ENCODE results near the gene MRPS18A.

The MRPS18A gene

DNA sequence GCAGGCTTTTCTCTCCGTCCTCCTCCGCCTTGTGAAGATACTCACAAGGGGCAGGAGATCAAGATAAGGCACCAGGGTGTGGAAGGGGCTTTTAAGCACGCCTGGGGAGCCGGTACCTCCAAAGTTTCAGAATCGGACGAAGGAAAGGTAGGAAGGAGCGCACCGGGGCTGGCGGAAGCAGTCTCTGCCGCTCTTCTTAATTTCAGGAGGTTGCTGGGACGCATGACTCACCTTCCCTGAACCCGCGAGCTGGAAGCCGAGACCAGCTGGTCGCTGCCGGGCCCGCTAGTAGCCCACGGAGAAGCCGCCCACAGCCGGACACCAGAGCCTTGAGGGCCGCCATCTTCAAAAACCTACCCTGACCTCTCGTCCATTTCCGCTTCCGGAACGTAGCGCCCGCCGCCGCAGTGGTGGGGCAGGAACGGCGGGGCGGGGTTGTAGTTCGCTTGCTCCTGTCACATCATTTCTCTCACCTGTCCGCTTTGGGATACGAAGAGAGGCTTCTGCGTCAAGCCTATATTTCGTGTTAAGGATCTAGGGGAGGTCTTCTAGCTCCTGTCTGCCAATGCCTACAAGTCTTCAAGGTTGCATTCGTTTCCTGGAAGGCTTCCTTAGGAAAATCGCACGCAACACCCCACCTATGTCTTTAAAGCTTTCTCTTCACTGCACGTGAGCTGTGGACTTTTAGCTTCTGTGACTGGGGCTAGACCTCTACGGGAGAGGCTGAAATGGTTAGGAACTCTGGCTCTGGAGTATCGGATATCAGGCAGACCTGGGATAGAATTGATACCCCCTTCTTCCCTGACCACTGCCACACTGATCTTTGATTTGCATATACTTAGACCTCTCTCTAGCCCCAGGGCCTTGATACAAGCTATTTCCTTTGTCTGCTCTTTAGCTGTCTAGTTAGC lies at the start of gene MRPS18A:
MRPS18A (minus strand) TSS at position 355 of the 911 bp plus-strand sequence; CDS start at position 343, 12 bp downstream.
- TF ChIP-seq, protein P1, sequence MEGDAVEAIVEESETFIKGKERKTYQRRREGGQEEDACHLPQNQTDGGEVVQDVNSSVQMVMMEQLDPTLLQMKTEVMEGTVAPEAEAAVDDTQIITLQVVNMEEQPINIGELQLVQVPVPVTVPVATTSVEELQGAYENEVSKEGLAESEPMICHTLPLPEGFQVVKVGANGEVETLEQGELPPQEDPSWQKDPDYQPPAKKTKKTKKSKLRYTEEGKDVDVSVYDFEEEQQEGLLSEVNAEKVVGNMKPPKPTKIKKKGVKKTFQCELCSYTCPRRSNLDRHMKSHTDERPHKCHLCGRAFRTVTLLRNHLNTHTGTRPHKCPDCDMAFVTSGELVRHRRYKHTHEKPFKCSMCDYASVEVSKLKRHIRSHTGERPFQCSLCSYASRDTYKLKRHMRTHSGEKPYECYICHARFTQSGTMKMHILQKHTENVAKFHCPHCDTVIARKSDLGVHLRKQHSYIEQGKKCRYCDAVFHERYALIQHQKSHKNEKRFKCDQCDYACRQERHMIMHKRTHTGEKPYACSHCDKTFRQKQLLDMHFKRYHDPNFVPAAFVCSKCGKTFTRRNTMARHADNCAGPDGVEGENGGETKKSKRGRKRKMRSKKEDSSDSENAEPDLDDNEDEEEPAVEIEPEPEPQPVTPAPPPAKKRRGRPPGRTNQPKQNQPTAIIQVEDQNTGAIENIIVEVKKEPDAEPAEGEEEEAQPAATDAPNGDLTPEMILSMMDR (IDR thresholded peaks at IDR 0.05; ENCODE audit: insufficient read depth, low read depth, low read length, missing control alignments): no peak
- peak; percentile 86 for DNase-seq (ENCODE audit: low read depth)
- peak within 1 kb of the TSS; percentile 96 for H3K4me3 ChIP-seq (ENCODE audit: low read length)

DNA sequence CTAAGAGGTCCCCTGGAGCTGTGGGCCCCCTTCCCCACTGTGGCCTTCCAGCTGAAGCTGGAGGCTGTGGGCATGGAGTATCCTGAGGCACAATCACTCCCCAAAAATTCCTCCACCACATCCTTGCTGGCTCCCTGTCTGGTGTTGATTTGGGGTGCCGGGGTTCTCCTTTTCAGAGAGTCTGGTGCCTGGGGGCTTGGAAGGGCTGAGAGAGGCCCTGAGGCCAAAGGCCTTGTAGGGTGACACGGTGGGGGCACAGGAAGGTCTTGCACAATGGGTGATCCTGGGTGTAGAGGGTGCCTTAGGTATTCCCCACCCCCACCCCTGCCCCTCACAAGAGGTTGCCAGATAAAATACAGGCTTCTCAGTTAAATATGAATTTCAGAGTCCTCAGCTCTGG lies 49.3 kb upstream of the MRPS18A start:
- no peak for DNase-seq (ENCODE audit: low read depth)
- TF ChIP-seq, protein P1 (IDR thresholded peaks at IDR 0.05; ENCODE audit: insufficient read depth, low read depth, low read length, missing control alignments): no peak
- no peak overlapping the region for H3K4me3 ChIP-seq (ENCODE audit: low read length)

DNA sequence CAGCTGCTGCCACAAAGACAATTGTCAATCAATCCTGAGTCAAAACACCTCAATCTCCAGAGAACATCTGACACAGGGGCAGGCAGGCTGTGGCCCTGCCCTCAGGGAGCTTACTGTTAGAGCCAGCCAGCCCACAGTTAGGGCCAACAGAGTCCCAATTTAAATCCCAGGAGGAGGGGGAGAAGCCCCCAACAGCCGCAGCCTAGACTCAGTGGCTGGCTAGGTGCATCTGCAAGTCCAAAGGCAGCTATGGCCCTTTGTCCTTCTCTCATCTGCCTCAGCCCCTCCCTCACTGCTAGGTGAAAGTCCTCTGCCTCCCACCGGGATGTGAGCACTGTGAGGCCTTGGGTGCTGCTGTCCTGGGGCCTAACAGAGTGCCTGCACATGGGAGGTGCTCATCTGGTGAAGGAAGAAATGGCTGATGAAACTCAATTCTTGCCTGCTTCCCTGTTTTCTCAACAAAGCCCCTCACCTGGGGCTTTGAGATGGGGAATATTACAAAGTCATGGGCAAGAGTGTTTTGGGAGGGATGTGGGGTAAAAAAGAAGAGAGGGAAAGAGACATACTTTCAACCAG lies 48.7 kb upstream of the MRPS18A start:
- no peak overlapping the region for H3K4me3 ChIP-seq (ENCODE audit: low read length)
- DNase-seq (ENCODE audit: low read depth): no peak
- TF ChIP-seq, protein P1 (IDR thresholded peaks at IDR 0.05; ENCODE audit: insufficient read depth, low read depth, low read length, missing control alignments): no peak

DNA sequence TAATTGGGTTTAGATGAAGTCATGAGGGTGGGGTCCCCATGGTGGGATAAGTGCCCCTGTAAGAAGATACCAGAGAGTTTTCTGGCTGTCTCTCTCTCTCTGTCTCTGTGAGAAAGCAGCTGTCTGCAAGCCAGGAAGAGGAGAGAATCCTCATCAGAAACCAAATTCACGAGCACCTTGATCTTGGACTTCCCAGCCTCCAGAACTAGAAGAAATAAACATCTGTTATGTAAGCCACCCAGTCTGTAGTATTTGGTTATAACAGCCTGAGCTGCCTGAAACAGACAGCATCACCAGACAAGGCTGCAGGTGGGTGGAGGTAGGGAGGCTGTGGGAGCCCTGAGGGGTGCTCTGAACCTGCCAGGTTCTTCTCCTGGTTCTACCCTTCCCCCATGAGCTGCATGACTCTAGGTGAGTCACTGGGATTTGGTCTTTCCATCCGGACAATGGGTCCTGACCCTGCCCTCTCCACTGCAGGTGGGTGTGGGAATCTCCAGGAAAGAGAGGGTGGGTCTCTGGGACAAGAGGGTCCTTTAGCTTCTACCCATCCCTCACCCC lies 48.1 kb upstream of the MRPS18A start:
- DNase-seq (ENCODE audit: low read depth): peak; percentile 57
- TF ChIP-seq, protein P1 (IDR thresholded peaks at IDR 0.05; ENCODE audit: insufficient read depth, low read depth, low read length, missing control alignments): no peak
- H3K4me3 ChIP-seq (ENCODE audit: low read length): no peak overlapping the region

DNA sequence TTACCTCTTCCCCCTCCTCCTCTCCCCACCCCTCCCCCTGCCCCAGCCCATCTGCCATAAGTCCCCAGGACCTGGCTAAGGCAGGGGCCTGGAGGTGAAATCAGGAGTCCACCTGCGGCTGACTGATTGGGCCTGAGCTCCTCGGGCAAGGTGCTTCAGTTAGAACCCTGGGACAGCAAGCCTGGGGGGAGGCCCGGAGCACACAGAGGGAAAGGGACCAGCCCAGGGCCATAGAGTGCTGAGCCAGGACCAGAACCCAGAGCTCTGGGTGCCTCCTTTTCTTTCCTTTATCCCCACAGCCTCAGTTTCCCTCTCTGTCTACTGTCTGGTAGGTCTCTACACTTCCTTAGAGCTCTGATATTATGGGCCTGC lies 46.7 kb upstream of the MRPS18A start:
- TF ChIP-seq, protein P1 (IDR thresholded peaks at IDR 0.05; ENCODE audit: insufficient read depth, low read depth, low read length, missing control alignments): no peak
- no peak overlapping the region for H3K4me3 ChIP-seq (ENCODE audit: low read length)
- DNase-seq (ENCODE audit: low read depth): no peak

DNA sequence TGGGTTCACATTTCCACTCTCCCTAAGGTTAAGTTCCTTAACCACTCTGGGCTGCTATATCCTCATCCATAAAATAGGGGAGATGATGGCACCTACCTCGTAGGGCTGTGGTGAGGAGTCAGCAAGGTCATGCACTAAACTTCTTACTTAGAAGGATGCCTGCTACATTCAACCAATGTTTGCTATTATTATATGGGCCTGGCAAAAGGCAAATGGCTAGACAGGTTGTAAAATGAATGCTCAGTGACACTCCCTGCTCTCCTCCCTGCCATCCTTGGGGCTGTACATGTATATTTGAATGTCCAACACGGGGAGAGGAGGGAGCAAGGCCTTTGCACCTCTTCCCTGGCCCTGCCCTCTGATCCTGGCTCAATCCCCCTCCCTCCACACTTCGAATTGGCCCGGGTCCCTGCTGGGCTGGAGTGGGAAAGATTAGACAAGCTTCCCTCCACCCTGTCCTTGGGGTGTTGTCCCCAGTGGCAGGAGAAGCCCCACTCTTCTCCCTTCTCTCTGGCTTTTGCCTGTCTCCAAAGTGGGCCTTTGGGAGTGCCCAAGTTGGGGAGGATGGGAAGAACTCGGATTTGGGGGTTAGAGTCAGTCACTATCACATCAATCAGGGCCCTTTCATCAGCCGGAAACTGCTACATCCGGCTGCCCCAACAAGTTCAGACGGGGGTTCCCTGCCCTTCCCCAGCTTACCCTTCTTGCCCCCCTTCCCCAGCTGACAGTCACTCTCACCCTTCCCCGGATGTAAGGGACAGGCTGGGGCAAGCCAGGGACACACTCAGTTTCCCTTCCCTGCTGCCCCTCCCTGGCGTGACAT lies 46.1 kb upstream of the MRPS18A start:
- H3K4me3 ChIP-seq (ENCODE audit: low read length): no peak overlapping the region
- peak; percentile 81 for DNase-seq (ENCODE audit: low read depth)
- TF ChIP-seq, protein P1 (IDR thresholded peaks at IDR 0.05; ENCODE audit: insufficient read depth, low read depth, low read length, missing control alignments): no peak
